Ishikawa (cell line): Measurements from ENCODE around the gene PPP3CB.

ENCODE experiments used
- CEBPB ChIP-seq: IDR thresholded peaks from 2 replicates; pipeline ENCODE4 v1.6.1; 2012
- CREB1 ChIP-seq: IDR thresholded peaks from 2 replicates; pipeline ENCODE4 v1.6.1; 2012; ENCODE audit warnings: low read depth
- EGR1 ChIP-seq: IDR thresholded peaks from 2 replicates; pipeline ENCODE4 v1.6.1; 2012
- EP300 ChIP-seq: IDR thresholded peaks from 2 replicates; pipeline ENCODE4 v1.6.1; 2012; ENCODE audit warnings: borderline replicate concordance
- FOXM1 ChIP-seq: IDR thresholded peaks from 2 replicates; pipeline ENCODE4 v1.6.1; 2012; ENCODE audit warnings: low read depth, borderline replicate concordance
- NFIC ChIP-seq: IDR thresholded peaks from 2 replicates; pipeline ENCODE4 v1.6.1; 2012
- RAD21 ChIP-seq: IDR thresholded peaks from 2 replicates; pipeline ENCODE4 v1.6.1; 2012; ENCODE audit warnings: low read depth
- TAF1 ChIP-seq: IDR thresholded peaks from 2 replicates; pipeline ENCODE4 v1.6.1; 2012; ENCODE audit warnings: low read depth, mild to moderate bottlenecking
- TCF12 ChIP-seq: IDR thresholded peaks from 2 replicates; pipeline ENCODE4 v1.6.1; 2012; ENCODE audit warnings: low read depth
- TEAD4 ChIP-seq: IDR thresholded peaks from 2 replicates; pipeline ENCODE4 v1.6.1; 2012
- YY1 ChIP-seq: IDR thresholded peaks from 2 replicates; pipeline ENCODE4 v1.6.1; 2012; ENCODE audit warnings: low read depth
- ZBTB7A ChIP-seq: IDR thresholded peaks from 2 replicates; pipeline ENCODE4 v1.6.1; 2012; ENCODE audit warnings: low read depth
- TF ChIP-seq, protein P1 (sequence below): IDR thresholded peaks from 2 replicates; pipeline ENCODE4 v1.6.1; 2012; ENCODE audit warnings: low read depth, mild to moderate bottlenecking
- TF ChIP-seq, protein P2 (sequence below): IDR thresholded peaks from 2 replicates; pipeline ENCODE4 v1.6.1; 2012
- TF ChIP-seq, protein P3 (sequence below): IDR thresholded peaks from 2 replicates; pipeline ENCODE4 v1.6.1; 2012

Gene PPP3CB

DNA sequence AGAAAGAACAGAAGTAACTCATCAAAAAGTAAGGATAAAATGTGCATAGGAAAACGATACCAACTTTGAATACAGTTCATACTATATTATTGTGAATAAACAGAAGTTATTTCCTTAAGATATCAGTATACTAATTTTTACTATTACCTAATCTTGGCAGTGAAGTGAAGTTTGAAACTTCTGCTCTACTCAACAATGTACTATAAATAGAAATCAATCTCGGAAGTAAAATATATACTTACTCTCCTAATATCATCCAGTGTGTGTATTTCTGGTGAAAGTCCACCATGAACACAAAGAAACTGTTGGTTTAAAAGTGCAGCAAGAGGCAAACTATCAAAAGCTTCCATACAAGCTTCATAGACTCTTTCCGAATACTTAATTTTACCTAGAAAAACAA is 24.6 kb downstream of the PPP3CB start:
- TF ChIP-seq, protein P1, sequence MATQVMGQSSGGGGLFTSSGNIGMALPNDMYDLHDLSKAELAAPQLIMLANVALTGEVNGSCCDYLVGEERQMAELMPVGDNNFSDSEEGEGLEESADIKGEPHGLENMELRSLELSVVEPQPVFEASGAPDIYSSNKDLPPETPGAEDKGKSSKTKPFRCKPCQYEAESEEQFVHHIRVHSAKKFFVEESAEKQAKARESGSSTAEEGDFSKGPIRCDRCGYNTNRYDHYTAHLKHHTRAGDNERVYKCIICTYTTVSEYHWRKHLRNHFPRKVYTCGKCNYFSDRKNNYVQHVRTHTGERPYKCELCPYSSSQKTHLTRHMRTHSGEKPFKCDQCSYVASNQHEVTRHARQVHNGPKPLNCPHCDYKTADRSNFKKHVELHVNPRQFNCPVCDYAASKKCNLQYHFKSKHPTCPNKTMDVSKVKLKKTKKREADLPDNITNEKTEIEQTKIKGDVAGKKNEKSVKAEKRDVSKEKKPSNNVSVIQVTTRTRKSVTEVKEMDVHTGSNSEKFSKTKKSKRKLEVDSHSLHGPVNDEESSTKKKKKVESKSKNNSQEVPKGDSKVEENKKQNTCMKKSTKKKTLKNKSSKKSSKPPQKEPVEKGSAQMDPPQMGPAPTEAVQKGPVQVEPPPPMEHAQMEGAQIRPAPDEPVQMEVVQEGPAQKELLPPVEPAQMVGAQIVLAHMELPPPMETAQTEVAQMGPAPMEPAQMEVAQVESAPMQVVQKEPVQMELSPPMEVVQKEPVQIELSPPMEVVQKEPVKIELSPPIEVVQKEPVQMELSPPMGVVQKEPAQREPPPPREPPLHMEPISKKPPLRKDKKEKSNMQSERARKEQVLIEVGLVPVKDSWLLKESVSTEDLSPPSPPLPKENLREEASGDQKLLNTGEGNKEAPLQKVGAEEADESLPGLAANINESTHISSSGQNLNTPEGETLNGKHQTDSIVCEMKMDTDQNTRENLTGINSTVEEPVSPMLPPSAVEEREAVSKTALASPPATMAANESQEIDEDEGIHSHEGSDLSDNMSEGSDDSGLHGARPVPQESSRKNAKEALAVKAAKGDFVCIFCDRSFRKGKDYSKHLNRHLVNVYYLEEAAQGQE, result no peak
- TF ChIP-seq FOXM1 (no peak), RAD21 (no peak), CEBPB (no peak), ZBTB7A (no peak), EGR1 (no peak)
- TF ChIP-seq, protein P2, sequence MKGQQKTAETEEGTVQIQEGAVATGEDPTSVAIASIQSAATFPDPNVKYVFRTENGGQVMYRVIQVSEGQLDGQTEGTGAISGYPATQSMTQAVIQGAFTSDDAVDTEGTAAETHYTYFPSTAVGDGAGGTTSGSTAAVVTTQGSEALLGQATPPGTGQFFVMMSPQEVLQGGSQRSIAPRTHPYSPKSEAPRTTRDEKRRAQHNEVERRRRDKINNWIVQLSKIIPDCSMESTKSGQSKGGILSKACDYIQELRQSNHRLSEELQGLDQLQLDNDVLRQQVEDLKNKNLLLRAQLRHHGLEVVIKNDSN, result no peak

DNA sequence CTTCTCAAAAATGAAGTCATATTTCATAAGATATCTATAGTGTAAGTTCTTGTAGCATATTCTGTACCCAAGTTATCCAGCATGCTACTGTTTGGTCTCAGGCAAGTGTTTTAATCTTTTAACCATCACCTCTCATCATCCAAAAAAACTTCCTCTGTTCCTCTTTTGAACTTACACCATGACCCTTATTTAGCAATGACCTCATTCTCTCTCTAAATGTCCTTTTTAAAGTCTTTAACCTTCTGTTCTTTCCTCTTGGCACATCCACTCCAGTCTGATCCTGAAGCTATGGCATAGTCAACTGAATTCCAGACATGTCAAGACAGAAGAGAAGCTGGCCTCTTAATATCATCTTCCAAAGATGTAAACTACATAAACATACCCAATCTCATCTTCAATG is 26.2 kb downstream of the PPP3CB start:
- TF ChIP-seq FOXM1, result no peak
- no peak for TF ChIP-seq TAF1
- TF ChIP-seq EGR1, result no peak
- TF ChIP-seq EP300, result no peak
- TF ChIP-seq RAD21, result no peak
- no peak for TF ChIP-seq ZBTB7A
- TF ChIP-seq CEBPB, result no peak
- TF ChIP-seq, protein P1, result no peak
- TF ChIP-seq TEAD4, result no peak
- no peak for TF ChIP-seq CREB1
- TF ChIP-seq, protein P2, result no peak
- TF ChIP-seq, protein P3, sequence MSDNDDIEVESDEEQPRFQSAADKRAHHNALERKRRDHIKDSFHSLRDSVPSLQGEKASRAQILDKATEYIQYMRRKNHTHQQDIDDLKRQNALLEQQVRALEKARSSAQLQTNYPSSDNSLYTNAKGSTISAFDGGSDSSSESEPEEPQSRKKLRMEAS, result no peak
- TF ChIP-seq YY1, result no peak
- TF ChIP-seq NFIC, result no peak
- no peak for TF ChIP-seq TCF12

DNA sequence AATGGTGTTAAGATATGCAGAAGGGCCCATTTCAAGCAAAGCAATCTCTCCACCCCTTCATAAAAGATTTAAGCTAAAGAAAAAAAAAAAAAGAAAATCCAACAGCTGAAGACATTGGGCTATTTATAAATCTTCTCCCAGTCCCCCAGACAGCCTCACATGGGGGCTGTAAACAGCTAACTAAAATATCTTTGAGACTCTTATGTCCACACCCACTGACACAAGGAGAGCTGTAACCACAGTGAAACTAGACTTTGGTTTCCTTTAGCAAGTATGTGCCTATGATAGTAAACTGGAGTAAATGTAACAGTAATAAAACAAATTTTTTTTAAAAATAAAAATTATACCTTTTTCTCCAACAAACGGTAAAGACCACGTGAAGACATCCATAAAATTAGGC is 28.6 kb downstream of the PPP3CB start:
- TF ChIP-seq RAD21, result no peak
- TF ChIP-seq, protein P2, result no peak
- no peak for TF ChIP-seq CEBPB
- TF ChIP-seq NFIC, result no peak
- no peak for TF ChIP-seq EP300
- TF ChIP-seq CREB1, result no peak
- TF ChIP-seq TCF12, result no peak
- no peak for TF ChIP-seq YY1
- no peak for TF ChIP-seq TAF1
- TF ChIP-seq, protein P1, result no peak
- TF ChIP-seq, protein P3, result no peak
- no peak for TF ChIP-seq EGR1
- TF ChIP-seq FOXM1, result no peak
- TF ChIP-seq TEAD4, result no peak
- no peak for TF ChIP-seq ZBTB7A

DNA sequence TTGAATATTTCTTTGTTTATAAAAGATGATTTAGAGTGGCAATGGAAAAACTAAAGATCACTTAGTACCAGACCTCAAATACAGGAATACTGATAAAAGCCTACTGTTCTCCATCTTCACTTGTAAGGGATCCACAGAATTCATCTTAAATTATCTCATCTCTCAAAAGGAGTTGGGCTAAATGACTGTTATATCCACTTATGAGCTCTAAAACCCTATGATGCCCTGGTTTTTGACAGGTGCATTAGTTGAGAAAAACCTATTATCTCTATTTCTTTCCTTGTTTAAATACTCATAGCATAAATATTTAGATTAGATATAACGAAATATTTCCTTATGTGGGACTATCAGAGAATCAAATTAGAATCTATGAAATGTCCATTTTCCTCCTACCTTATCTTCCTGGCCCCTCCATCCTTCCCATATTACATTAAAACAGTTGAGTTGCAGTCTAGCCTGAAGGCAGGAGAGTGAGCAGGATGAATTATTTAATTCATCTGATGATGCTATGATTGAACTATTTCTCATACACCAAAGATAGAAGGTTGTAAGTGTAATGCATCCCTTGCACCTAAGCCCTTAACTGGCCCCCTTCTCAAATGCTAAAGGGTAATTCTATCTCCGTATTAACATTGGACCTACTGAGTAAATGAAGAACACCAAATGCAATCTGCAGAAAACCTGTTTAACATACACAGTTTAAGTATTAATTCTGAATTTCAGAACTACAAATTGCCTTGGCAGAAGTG is 29.7 kb downstream of the PPP3CB start:
- TF ChIP-seq EGR1 (no peak), CEBPB (no peak), TCF12 (no peak), FOXM1 (no peak), RAD21 (no peak), EP300 (no peak), ZBTB7A (no peak), TAF1 (no peak), NFIC (no peak), CREB1 (no peak)
- TF ChIP-seq, protein P2, result no peak
- TF ChIP-seq, protein P1, result no peak
